SU-DHL-6 (cell line): Measurements from ENCODE around the gene LDLRAD3.

ENCODE experiments used
- H2AFZ ChIP-seq: fragments of 200-600 bp; sonication (generic); 2 replicates; pipeline ENCODE4 v1.6.1; 2014; ENCODE audit warnings: low read depth, mild to moderate bottlenecking, moderate library complexity, mixed read lengths, antibody characterized with exemption, low read length; ENCODE audit not compliant: severe bottlenecking
- H3F3A ChIP-seq: fragments of 200-600 bp; shearing (Covaris generic); 2 replicates; pipeline ENCODE4 v1.6.0; 2016; ENCODE audit warnings: antibody characterized with exemption, mild to moderate bottlenecking; ENCODE audit not compliant: insufficient read depth
- H3K27ac ChIP-seq: fragments of 200-600 bp; sonication (generic); 2 replicates; pipeline ENCODE4 v1.5.1; 2016; ENCODE audit warnings: low read depth, mild to moderate bottlenecking, low read length, moderate library complexity, mixed read lengths
- H3K27me3 ChIP-seq: fragments of 200-600 bp; sonication (generic), shearing (Covaris generic); 2 replicates; pipeline ENCODE4 v1.6.0; 2014; ENCODE audit warnings: mild to moderate bottlenecking, low read length
- H3K36me3 ChIP-seq: fragments of 200-600 bp; sonication (generic); 2 replicates; pipeline ENCODE4 v1.6.1; 2014; ENCODE audit warnings: mild to moderate bottlenecking, low read length, mixed read lengths
- H3K4me2 ChIP-seq: fragments of 300-600, 200-600 bp; shearing (Covaris generic), sonication (generic); 2 replicates; pipeline ENCODE4 v1.6.0; 2014; ENCODE audit warnings: low read length, low read depth, mild to moderate bottlenecking; ENCODE audit not compliant: poor library complexity, severe bottlenecking
- H3K4me3 ChIP-seq: fragments of 200-600 bp; sonication (generic); 2 replicates; pipeline ENCODE4 v1.5.1; 2014; ENCODE audit warnings: antibody characterized with exemption, low read length, mild to moderate bottlenecking, mixed read lengths; ENCODE audit not compliant: insufficient read depth, poor library complexity, severe bottlenecking
- H3K79me2 ChIP-seq: fragments of 200-600 bp; sonication (generic); 2 replicates; pipeline ENCODE4 v1.6.1; 2014; ENCODE audit warnings: mild to moderate bottlenecking, low read length, moderate library complexity; ENCODE audit not compliant: insufficient read depth
- H3K9ac ChIP-seq: fragments of 200-600 bp; sonication (generic); 2 replicates; pipeline ENCODE4 v1.7.0; 2014; ENCODE audit warnings: mild to moderate bottlenecking, low read length
- H3K9me2 ChIP-seq: fragments of 200-600 bp; sonication (generic); replicated peaks from 2 replicates; pipeline ENCODE4 v1.6.1; 2014; ENCODE audit warnings: low read length; ENCODE audit not compliant: insufficient read depth
- H3K9me3 ChIP-seq: fragments of 200-600 bp; sonication (generic); 2 replicates; pipeline ENCODE4 v1.6.1; 2014; ENCODE audit warnings: low read length, mixed read lengths; ENCODE audit not compliant: insufficient read depth
- H4K20me1 ChIP-seq: fragments of 200-600 bp; sonication (generic); 2 replicates; pipeline ENCODE4 v1.6.1; 2014; ENCODE audit warnings: low read depth, mild to moderate bottlenecking, antibody characterized with exemption, low read length, moderate library complexity, mixed read lengths
- EZH2phosphoT487 ChIP-seq: fragments of 200-600 bp; sonication (generic), shearing (Covaris generic); conservative IDR thresholded peaks from 2 replicates; pipeline ENCODE4 v1.6.1; 2018; ENCODE audit warnings: mild to moderate bottlenecking, antibody characterized with exemption, low read length, moderate library complexity, mixed read lengths
- TF ChIP-seq, protein P1 (sequence below): fragments of 200-600 bp; sonication (generic); IDR thresholded peaks from one replicate; pipeline ENCODE4 v1.5.1; 2017; ENCODE audit warnings: antibody characterized with exemption, mild to moderate bottlenecking, low read length, moderate library complexity; ENCODE audit not compliant: insufficient read depth, poor library complexity, severe bottlenecking

The LDLRAD3 gene

GRCh38 chr11:36059660-36060059 is 115.8 kb downstream of the LDLRAD3 start:
- no peak overlapping the region for H3K9ac ChIP-seq
- no peaks in the 10 kb centered on the region for H3K79me2 ChIP-seq
- H3K4me2 ChIP-seq = no peak overlapping the region
- H3K36me3 ChIP-seq = no peaks in the 10 kb centered on the region
- H3F3A ChIP-seq = no peaks in the 10 kb centered on the region
- H3K9me2 ChIP-seq = no peaks in the 10 kb centered on the region
- H2AFZ ChIP-seq = no peak overlapping the region
- H3K4me3 ChIP-seq = no peak overlapping the region
- no peaks in the 10 kb centered on the region for H3K27me3 ChIP-seq
- TF ChIP-seq, protein P1, sequence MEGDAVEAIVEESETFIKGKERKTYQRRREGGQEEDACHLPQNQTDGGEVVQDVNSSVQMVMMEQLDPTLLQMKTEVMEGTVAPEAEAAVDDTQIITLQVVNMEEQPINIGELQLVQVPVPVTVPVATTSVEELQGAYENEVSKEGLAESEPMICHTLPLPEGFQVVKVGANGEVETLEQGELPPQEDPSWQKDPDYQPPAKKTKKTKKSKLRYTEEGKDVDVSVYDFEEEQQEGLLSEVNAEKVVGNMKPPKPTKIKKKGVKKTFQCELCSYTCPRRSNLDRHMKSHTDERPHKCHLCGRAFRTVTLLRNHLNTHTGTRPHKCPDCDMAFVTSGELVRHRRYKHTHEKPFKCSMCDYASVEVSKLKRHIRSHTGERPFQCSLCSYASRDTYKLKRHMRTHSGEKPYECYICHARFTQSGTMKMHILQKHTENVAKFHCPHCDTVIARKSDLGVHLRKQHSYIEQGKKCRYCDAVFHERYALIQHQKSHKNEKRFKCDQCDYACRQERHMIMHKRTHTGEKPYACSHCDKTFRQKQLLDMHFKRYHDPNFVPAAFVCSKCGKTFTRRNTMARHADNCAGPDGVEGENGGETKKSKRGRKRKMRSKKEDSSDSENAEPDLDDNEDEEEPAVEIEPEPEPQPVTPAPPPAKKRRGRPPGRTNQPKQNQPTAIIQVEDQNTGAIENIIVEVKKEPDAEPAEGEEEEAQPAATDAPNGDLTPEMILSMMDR = no peak
- no peak for TF ChIP-seq EZH2phosphoT487
- no peaks in the 10 kb centered on the region for H3K9me3 ChIP-seq
- no peaks in the 10 kb centered on the region for H4K20me1 ChIP-seq
- no peak overlapping the region for H3K27ac ChIP-seq

- no peaks in the 10 kb centered on the region for H3F3A ChIP-seq
- H3K9ac ChIP-seq = no peak overlapping the region
- H3K9me3 ChIP-seq = no peaks in the 10 kb centered on the region
- no peaks in the 10 kb centered on the region for H3K27me3 ChIP-seq
- H3K4me3 ChIP-seq = no peak overlapping the region
- no peaks in the 10 kb centered on the region for H3K36me3 ChIP-seq
- no peak overlapping the region for H3K4me2 ChIP-seq
- TF ChIP-seq, protein P1 = no peak
- TF ChIP-seq EZH2phosphoT487 = no peak
- no peak overlapping the region for H2AFZ ChIP-seq
- H3K27ac ChIP-seq = no peak overlapping the region
- no peaks in the 10 kb centered on the region for H4K20me1 ChIP-seq
- no peaks in the 10 kb centered on the region for H3K79me2 ChIP-seq
- no peaks in the 10 kb centered on the region for H3K9me2 ChIP-seq
Measured at GRCh38 chr11:36060926-36061325, 117.1 kb downstream of the LDLRAD3 start.

GRCh38 chr11:36061471-36061870 is 117.6 kb downstream of the LDLRAD3 start:
- Histone ChIP-seq H3K9me3 (no peaks in the 10 kb centered on the region), H3K79me2 (no peaks in the 10 kb centered on the region), H4K20me1 (no peaks in the 10 kb centered on the region), H3K4me2 (no peak overlapping the region), H3K9me2 (no peaks in the 10 kb centered on the region), H3K4me3 (no peak overlapping the region), H3K36me3 (no peaks in the 10 kb centered on the region), H3K9ac (no peak overlapping the region), H2AFZ (no peak overlapping the region), H3F3A (no peaks in the 10 kb centered on the region), H3K27ac (no peak overlapping the region), H3K27me3 (no peaks in the 10 kb centered on the region)
- TF ChIP-seq, protein P1 = no peak
- no peak for TF ChIP-seq EZH2phosphoT487
